NCI-H526 (cell line): ENCODE results near the gene CDH4.
A peak's percentile ranks its signal among the peaks of the same experiment; 100 is the strongest.

Experiments used
- DNase-seq, 2 experiments: peaks; one replicate each; lab custom pipeline; 2025; lab: John Stamatoyannopoulos, UW

The CDH4 gene

GRCh38 chr20:61328911-61329558 lies 77.0 kb downstream of the CDH4 start:
- no peak for DNase-seq

GRCh38 chr20:61330441-61330840 lies 78.4 kb downstream of the CDH4 start:
- peak in 1 of 2 experiments; percentile 21 for DNase-seq

- DNase-seq = no peak
Measured at GRCh38 chr20:61331543-61331942, 79.5 kb downstream of the CDH4 start.

GRCh38 chr20:61332016-61332975 lies 80.2 kb downstream of the CDH4 start:
- no peak for DNase-seq

GRCh38 chr20:61333484-61334108 lies 81.5 kb downstream of the CDH4 start:
- no peak for DNase-seq

- no peak for DNase-seq
Measured at GRCh38 chr20:61340157-61340556, 88.1 kb downstream of the CDH4 start.

- DNase-seq = no peak
Measured at GRCh38 chr20:61341605-61342004, 89.5 kb downstream of the CDH4 start.

- no peak for DNase-seq
Measured at GRCh38 chr20:61343934-61344333, 91.9 kb downstream of the CDH4 start.

GRCh38 chr20:61345656-61346055 lies 93.6 kb downstream of the CDH4 start:
- no peak for DNase-seq

GRCh38 chr20:61346996-61347395 lies 94.9 kb downstream of the CDH4 start:
- no peak for DNase-seq

GRCh38 chr20:61347443-61347842 lies 95.4 kb downstream of the CDH4 start:
- DNase-seq = no peak

- DNase-seq = no peak
Measured at GRCh38 chr20:61349447-61350165, 97.5 kb downstream of the CDH4 start.

GRCh38 chr20:61350500-61351250 lies 98.6 kb downstream of the CDH4 start:
- no peak for DNase-seq

GRCh38 chr20:61352346-61353260 lies 100.5 kb downstream of the CDH4 start:
- DNase-seq = peak in 1 of 2 experiments; percentile 20

- no peak for DNase-seq
Measured at GRCh38 chr20:61353261-61354000, 101.4 kb downstream of the CDH4 start.

- no peak for DNase-seq
Measured at GRCh38 chr20:61354001-61354390, 101.9 kb downstream of the CDH4 start.

GRCh38 chr20:61354501-61354900 lies 102.4 kb downstream of the CDH4 start:
- no peak for DNase-seq

GRCh38 chr20:61354901-61355495 lies 102.9 kb downstream of the CDH4 start:
- DNase-seq = no peak

- peak in 1 of 2 experiments; percentile 8 for DNase-seq
Measured at GRCh38 chr20:61355585-61355984, 103.5 kb downstream of the CDH4 start.
